OCI-LY7 (cell line): ENCODE measurements around the gene OAS3. TPM values are rescaled to one million over a fixed set of nuclear protein-coding genes. Genes with fewer than 3 reads are reported as not detected.
"Not testable (repeated sequence)": the region's sequence is repeated elsewhere in the genome, so short reads cannot be mapped to it uniquely, and the experiment has no call there.

Experiments
- BruUV-seq: library from RNA; stranded (reverse); fragments of 400-500 nt; replicated peaks from 2 replicates; lab custom pipeline; 2021; lab: Mats Ljungman, UMichigan
- CTCF ChIA-PET: fragments of 300-600 bp; sonication (Branson Sonifier 250); formaldehyde crosslinking; loops from one replicate; lab custom pipeline; 2022; ENCODE audit warnings: antibody characterized with exemption; ENCODE audit not compliant: unreplicated experiment; lab: Charles Lee
- POLR2A ChIA-PET: fragments of 300-600 bp; sonication (Branson Sonifier 250); formaldehyde crosslinking; loops from one replicate; lab custom pipeline; 2022; ENCODE audit warnings: antibody characterized with exemption; lab: Charles Lee
- DNase-seq: peaks from one replicate; pipeline ENCODE4 v3.0.0-alpha.2; 2015; ENCODE audit warnings: low spot score
- H2AFZ ChIP-seq: fragments of 200-600 bp; sonication (generic), shearing (Covaris generic); 2 replicates; pipeline ENCODE4 v1.6.1; 2014; ENCODE audit warnings: mild to moderate bottlenecking, antibody characterized with exemption, low read length, moderate library complexity
- H3K27ac ChIP-seq: fragments of 200-600 bp; sonication (generic); 2 replicates; pipeline ENCODE4 v1.5.1; 2014; ENCODE audit warnings: mixed run types, low read depth, mild to moderate bottlenecking, moderate library complexity, low read length, inconsistent platforms; ENCODE audit not compliant: poor library complexity, severe bottlenecking
- H3K36me3 ChIP-seq: fragments of 200-600 bp; sonication (generic); 2 replicates; pipeline ENCODE4 v1.6.1; 2014; ENCODE audit warnings: mild to moderate bottlenecking, antibody characterized with exemption, low read length, moderate library complexity, mixed read lengths; ENCODE audit not compliant: insufficient read depth
- H3K4me1 ChIP-seq: fragments of 200-600 bp; sonication (generic); 2 replicates; pipeline ENCODE4 v1.5.1; 2014; ENCODE audit warnings: mild to moderate bottlenecking, low read length; ENCODE audit not compliant: insufficient read depth, poor library complexity, severe bottlenecking
- H3K4me2 ChIP-seq: fragments of 200-600 bp; sonication (generic); 2 replicates; pipeline ENCODE4 v1.6.1; 2014; ENCODE audit warnings: mild to moderate bottlenecking, low read length
- H3K4me3 ChIP-seq: fragments of 200-600 bp; sonication (generic); 2 replicates; pipeline ENCODE4 v1.5.1; 2014; ENCODE audit warnings: mild to moderate bottlenecking, low read depth, low read length; ENCODE audit not compliant: poor library complexity, severe bottlenecking
- H3K79me2 ChIP-seq: fragments of 200-600 bp; sonication (generic); 2 replicates; pipeline ENCODE4 v1.6.1; 2016; ENCODE audit warnings: low read depth, mild to moderate bottlenecking, low read length, moderate library complexity, mixed read lengths; ENCODE audit not compliant: insufficient read depth
- H3K9me2 ChIP-seq: fragments of 200-600 bp; sonication (generic); 2 replicates; pipeline ENCODE4 v1.6.1; 2016; ENCODE audit warnings: mild to moderate bottlenecking, low read length, mixed read lengths; ENCODE audit not compliant: insufficient read depth
- H3K9me3 ChIP-seq: fragments of 200-600 bp; sonication (generic); 2 replicates; pipeline ENCODE4 v1.6.1; 2014; ENCODE audit warnings: mild to moderate bottlenecking, mixed run types, low read length, mixed read lengths
- H4K20me1 ChIP-seq: fragments of 200-600 bp; sonication (generic); 2 replicates; pipeline ENCODE4 v1.6.1; 2014; ENCODE audit warnings: mild to moderate bottlenecking, antibody characterized with exemption, low read length, moderate library complexity, mixed read lengths; ENCODE audit not compliant: insufficient read depth
- EZH2phosphoT487 ChIP-seq: fragments of 200-600 bp; sonication (generic); IDR thresholded peaks from 2 replicates; pipeline ENCODE4 v1.6.1; 2018; ENCODE audit warnings: low read depth, borderline replicate concordance, mild to moderate bottlenecking, mixed run types, antibody characterized with exemption, low read length, moderate library complexity, mixed read lengths
- intact Hi-C: fragments of 100-400 bp; cut with micrococcal nuclease; formaldehyde crosslinking; loops from one replicate; pipeline ENCODE4 v1.10.0; 2022; ENCODE audit not compliant: unreplicated experiment
- total RNA-seq, 2 experiments: library from RNA; depleted of rRNA in 1 of 2; stranded (reverse); fragments of >200 nt in 1 of 2; shearing (Covaris generic) in 1 of 2; gene quantifications; 2 replicates each; pipeline ENCODE4 v1.2.3, GENCODE V29; 2014 to 2022
- TF ChIP-seq, protein P1 (sequence below): fragments of 200-600 bp; sonication (generic); conservative IDR thresholded peaks from 2 replicates; pipeline ENCODE4 v1.5.1; 2014; ENCODE audit warnings: mild to moderate bottlenecking, antibody characterized with exemption, low read length, moderate library complexity, mixed read lengths

The OAS3 gene
- total RNA-seq, 2 experiments from 2014 or later, result 0.79 to 9.2 TPM

DNA sequence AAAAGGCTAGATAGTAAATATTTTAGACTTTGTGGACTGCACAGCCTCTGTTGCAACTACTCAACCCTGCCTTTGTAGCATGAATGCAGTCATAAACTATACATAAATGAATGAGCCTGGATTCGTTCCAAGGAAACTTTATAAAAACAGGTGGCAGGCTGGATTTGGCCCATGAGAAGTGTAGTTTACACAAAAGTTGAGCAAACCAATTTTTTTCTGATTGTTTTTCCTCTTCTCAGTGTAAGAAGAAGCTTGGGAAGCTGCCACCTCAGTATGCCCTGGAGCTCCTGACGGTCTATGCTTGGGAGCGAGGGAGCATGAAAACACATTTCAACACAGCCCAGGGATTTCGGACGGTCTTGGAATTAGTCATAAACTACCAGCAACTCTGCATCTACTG is 22.0 kb upstream of the OAS3 start:
- ChIA-PET CTCF (no interaction called here), POLR2A (interaction anchor here (0.6 to 1.7 kb wide), 2 partner anchors 8 to 138 kb away, joined by 3 to 5 read pairs; no protein-coding TSS in a partner anchor)
- BruUV-seq, result no TSS peak
- H3K4me2 ChIP-seq, result no peak overlapping the region
- H3K4me1 ChIP-seq, result no peaks in the 10 kb centered on the region
- H3K4me3 ChIP-seq, result no peak overlapping the region
- H3K9me2 ChIP-seq, result no peaks in the 10 kb centered on the region
- DNase-seq, result no peak
- TF ChIP-seq EZH2phosphoT487, result no peak
- TF ChIP-seq, protein P1, sequence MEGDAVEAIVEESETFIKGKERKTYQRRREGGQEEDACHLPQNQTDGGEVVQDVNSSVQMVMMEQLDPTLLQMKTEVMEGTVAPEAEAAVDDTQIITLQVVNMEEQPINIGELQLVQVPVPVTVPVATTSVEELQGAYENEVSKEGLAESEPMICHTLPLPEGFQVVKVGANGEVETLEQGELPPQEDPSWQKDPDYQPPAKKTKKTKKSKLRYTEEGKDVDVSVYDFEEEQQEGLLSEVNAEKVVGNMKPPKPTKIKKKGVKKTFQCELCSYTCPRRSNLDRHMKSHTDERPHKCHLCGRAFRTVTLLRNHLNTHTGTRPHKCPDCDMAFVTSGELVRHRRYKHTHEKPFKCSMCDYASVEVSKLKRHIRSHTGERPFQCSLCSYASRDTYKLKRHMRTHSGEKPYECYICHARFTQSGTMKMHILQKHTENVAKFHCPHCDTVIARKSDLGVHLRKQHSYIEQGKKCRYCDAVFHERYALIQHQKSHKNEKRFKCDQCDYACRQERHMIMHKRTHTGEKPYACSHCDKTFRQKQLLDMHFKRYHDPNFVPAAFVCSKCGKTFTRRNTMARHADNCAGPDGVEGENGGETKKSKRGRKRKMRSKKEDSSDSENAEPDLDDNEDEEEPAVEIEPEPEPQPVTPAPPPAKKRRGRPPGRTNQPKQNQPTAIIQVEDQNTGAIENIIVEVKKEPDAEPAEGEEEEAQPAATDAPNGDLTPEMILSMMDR, result no peak
- no peaks in the 10 kb centered on the region for H3K79me2 ChIP-seq
- intact Hi-C loops, result no loop called here
- H3K27ac ChIP-seq, result no peak overlapping the region
- no peak overlapping the region for H2AFZ ChIP-seq
- peaks cover 89% of the 10 kb centered on the region for H3K36me3 ChIP-seq
- peaks cover 21% of the 10 kb centered on the region for H3K9me3 ChIP-seq
- H4K20me1 ChIP-seq, result no peaks in the 10 kb centered on the region

DNA sequence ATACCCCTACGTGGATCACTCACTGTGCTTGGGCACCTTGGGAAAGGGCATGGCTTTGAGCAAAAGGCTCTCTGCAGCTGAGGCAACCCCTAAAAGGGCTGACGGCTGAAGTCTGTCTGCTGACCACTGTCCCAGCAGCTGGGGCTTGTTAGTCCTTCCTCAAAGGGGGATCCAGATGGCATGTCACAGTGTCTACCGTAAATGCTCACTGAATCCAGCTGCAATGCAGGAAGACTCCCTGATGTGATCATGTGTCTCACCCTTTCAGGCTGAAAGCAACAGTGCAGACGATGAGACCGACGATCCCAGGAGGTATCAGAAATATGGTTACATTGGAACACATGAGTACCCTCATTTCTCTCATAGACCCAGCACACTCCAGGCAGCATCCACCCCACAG is 19.2 kb upstream of the OAS3 start:
- no peaks in the 10 kb centered on the region; the same call in 1 of the 2 replicates for H4K20me1 ChIP-seq
- DNase-seq, result no peak
- intact Hi-C loops, result no loop called here
- peaks cover 67% of the 10 kb centered on the region for H3K36me3 ChIP-seq
- no peaks in the 10 kb centered on the region for H3K9me2 ChIP-seq
- CTCF ChIA-PET, result interaction anchor here (0.6 kb wide), 1 partner anchor 111 kb away, joined by 4 read pairs; no protein-coding TSS in a partner anchor
- no peaks in the 10 kb centered on the region; the same call in 1 of the 2 replicates for H3K9me3 ChIP-seq
- H2AFZ ChIP-seq, result no peak overlapping the region
- POLR2A ChIA-PET, result no interaction called here
- H3K4me1 ChIP-seq, result no peaks in the 10 kb centered on the region
- no TSS peak for BruUV-seq
- no peaks in the 10 kb centered on the region for H3K79me2 ChIP-seq
- no peak for TF ChIP-seq EZH2phosphoT487
- TF ChIP-seq, protein P1, result no peak
- no peak overlapping the region for H3K4me3 ChIP-seq
- no peak overlapping the region for H3K27ac ChIP-seq
- H3K4me2 ChIP-seq, result no peak overlapping the region

DNA sequence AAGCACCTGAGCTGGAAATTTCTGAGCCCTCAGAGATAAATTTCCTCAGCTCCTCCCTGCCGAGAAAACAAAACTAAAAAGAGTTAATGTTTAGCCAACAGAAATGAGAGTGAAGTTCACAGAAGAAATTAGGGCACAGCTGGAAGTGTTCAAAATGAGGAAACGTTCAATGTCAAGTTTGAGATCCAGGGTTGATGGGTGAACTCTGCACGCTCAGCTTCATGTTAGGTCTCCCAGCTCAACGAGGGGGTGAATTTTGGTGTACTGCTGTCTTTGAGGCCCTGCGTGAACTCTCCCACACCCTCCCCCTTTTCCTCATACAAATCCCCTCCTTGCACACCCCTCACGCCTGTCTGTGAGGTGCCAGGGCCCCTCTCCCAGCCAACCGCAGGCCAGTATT is 13.3 kb upstream of the OAS3 start:
- TF ChIP-seq EZH2phosphoT487, result no peak
- TF ChIP-seq, protein P1, result no peak
- Histone ChIP-seq H3K36me3 (peaks cover 15% of the 10 kb centered on the region), H3K79me2 (no peaks in the 10 kb centered on the region), H3K27ac (no peak overlapping the region), H3K9me3 (no peaks in the 10 kb centered on the region), H2AFZ (no peak overlapping the region), H3K4me3 (no peak overlapping the region), H3K4me2 (no peak overlapping the region), H3K9me2 (no peaks in the 10 kb centered on the region), H4K20me1 (no peaks in the 10 kb centered on the region; the same call in 1 of the 2 replicates), H3K4me1 (no peaks in the 10 kb centered on the region)
- intact Hi-C loops, result no loop called here
- BruUV-seq, result no TSS peak
- CTCF ChIA-PET, result no interaction called here
- DNase-seq, result no peak
- POLR2A ChIA-PET, result interaction anchor here (0.9 to 1.4 kb wide), 3 partner anchors 20 to 53 kb away, joined by 3 to 4 read pairs (median 3); partner anchors contain the start of gene OAS2

DNA sequence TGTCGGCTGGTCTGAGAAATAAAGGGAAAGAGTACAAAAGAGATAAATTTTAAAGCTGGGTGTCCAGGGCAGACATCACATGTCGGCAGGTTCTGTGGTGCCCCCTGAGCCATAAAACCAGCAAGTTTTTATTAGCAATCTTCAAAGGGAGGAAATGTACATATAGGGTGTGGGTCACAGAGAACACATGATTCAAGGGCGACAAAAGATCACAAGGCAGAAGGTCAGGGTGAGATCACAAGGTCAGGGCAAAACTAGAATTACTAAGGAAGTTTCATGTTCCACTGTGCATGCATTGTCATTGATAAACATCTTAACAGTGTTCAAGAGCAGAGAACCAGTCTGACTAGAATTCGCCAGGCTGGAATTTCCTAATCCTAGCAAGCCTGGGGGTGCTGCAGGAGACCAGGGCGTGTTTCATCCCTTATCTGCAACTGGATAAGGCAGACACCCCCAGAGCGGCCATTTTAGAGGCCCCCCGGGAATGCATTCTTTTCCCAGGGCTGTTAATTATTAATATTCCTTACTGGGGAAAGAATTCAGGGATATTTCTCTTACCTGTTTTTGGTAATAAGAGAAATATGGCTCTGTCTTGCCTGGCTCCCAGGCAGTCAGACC is 11.7 kb upstream of the OAS3 start:
- H3K4me1 ChIP-seq, H3K4me2 ChIP-seq, CTCF ChIA-PET, H3K79me2 ChIP-seq, DNase-seq, H3K9me3 ChIP-seq, H3K27ac ChIP-seq, H3K36me3 ChIP-seq, H4K20me1 ChIP-seq, intact Hi-C loops, BruUV-seq, H3K4me3 ChIP-seq, H3K9me2 ChIP-seq, H2AFZ ChIP-seq: not testable (repeated sequence)
- POLR2A ChIA-PET, result interaction anchor here (1.2 to 1.5 kb wide), 2 partner anchors 9 to 50 kb away, joined by 3 read pairs; no protein-coding TSS in a partner anchor
